ENCODE data around the gene IGLL1.
"Not testable (repeated sequence)": the region's sequence is repeated elsewhere in the genome, so short reads cannot be mapped to it uniquely, and the experiment has no call there.

Gene IGLL1

GRCh38 chr22:23579870-23580575 lies at the start of gene IGLL1:
IGLL1 (minus strand) TSS chr22:23580290; CDS start chr22:23580190, 100 bp downstream.
- DNase-seq (ENCODE audit: low read depth): no peak

GRCh38 chr22:23628056-23628743 lies 48.1 kb upstream of the IGLL1 start:
- not testable (repeated sequence) for DNase-seq (ENCODE audit: low read depth)

GRCh38 chr22:23627401-23628055 lies 47.4 kb upstream of the IGLL1 start:
- peak; percentile 36 for DNase-seq (ENCODE audit: low read depth)

GRCh38 chr22:23626286-23626975 lies 46.3 kb upstream of the IGLL1 start:
- DNase-seq (ENCODE audit: low read depth): no peak

- DNase-seq (ENCODE audit: low read depth): no peak
These were observed 42.5 kb upstream of the IGLL1 start for GRCh38 chr22:23622634-23623033.

GRCh38 chr22:23621916-23622315 lies 41.8 kb upstream of the IGLL1 start:
- DNase-seq (ENCODE audit: low read depth): not testable (repeated sequence)

GRCh38 chr22:23621082-23621780 lies 41.1 kb upstream of the IGLL1 start:
- no peak for DNase-seq (ENCODE audit: low read depth)

GRCh38 chr22:23613193-23613972 lies 33.3 kb upstream of the IGLL1 start:
- no peak for DNase-seq (ENCODE audit: low read depth)

- no peak for DNase-seq (ENCODE audit: low read depth)
These were observed 30.1 kb upstream of the IGLL1 start for GRCh38 chr22:23609983-23610781.

GRCh38 chr22:23608583-23608982 lies 28.5 kb upstream of the IGLL1 start:
- no peak for DNase-seq (ENCODE audit: low read depth)

- DNase-seq (ENCODE audit: low read depth): no peak
These were observed 26.4 kb upstream of the IGLL1 start for GRCh38 chr22:23606204-23607131.

- DNase-seq (ENCODE audit: low read depth): no peak
These were observed 25.0 kb upstream of the IGLL1 start for GRCh38 chr22:23604939-23605712.

- no peak for DNase-seq (ENCODE audit: low read depth)
These were observed 23.2 kb upstream of the IGLL1 start for GRCh38 chr22:23603266-23603665.

- DNase-seq (ENCODE audit: low read depth): no peak
These were observed 18.9 kb upstream of the IGLL1 start for GRCh38 chr22:23598805-23599518.

- not testable (repeated sequence) for DNase-seq (ENCODE audit: low read depth)
These were observed 17.6 kb upstream of the IGLL1 start for GRCh38 chr22:23597576-23598268.

GRCh38 chr22:23595904-23596303 lies 15.8 kb upstream of the IGLL1 start:
- DNase-seq (ENCODE audit: low read depth): not testable (repeated sequence)

GRCh38 chr22:23591846-23592245 lies 11.8 kb upstream of the IGLL1 start:
- DNase-seq (ENCODE audit: low read depth): no peak

All from stimulated activated CD8-positive, alpha-beta memory T cell treated with anti-CD3 and anti-CD28 coated beads, Interleukin-12 subunit alpha, Interleukin-12 subunit beta, amount 100 ng/mL, for 1 hour (primary cell).